Measurements from ENCODE around the gene GPC3. TPM values are rescaled to one million over a fixed set of nuclear protein-coding genes. Genes with fewer than 3 reads are reported as not detected.

The GPC3 gene
- total and polyA plus RNA-seq, 2 experiments from 2014 or later, result 36.8 to 60.1 TPM

- TF ChIP-seq, protein P1, sequence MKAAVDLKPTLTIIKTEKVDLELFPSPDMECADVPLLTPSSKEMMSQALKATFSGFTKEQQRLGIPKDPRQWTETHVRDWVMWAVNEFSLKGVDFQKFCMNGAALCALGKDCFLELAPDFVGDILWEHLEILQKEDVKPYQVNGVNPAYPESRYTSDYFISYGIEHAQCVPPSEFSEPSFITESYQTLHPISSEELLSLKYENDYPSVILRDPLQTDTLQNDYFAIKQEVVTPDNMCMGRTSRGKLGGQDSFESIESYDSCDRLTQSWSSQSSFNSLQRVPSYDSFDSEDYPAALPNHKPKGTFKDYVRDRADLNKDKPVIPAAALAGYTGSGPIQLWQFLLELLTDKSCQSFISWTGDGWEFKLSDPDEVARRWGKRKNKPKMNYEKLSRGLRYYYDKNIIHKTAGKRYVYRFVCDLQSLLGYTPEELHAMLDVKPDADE (IDR thresholded peaks at IDR 0.05), result no peak
Measured at GRCh38 chrX:133638285-133638684, 347.1 kb downstream of the GPC3 start (continued).

GRCh38 chrX:133637765-133638164 lies 347.6 kb downstream of the GPC3 start:
- no peak overlapping the region for H2AFZ ChIP-seq
- no peaks in the 10 kb centered on the region for H3K36me3 ChIP-seq (ENCODE audit: insufficient read depth)
- H4K20me1 ChIP-seq (replicated peaks; ENCODE audit: insufficient read depth), result no peaks in the 10 kb centered on the region
- Mint-ChIP-seq H3K4me1 (peaks cover 44% of the 10 kb centered on the region), H3K27ac (no peak overlapping the region), H3K27me3 (ENCODE audit: insufficient read depth, low read depth, poor library complexity) (no peaks in the 10 kb centered on the region), H3K36me3 (ENCODE audit: low read depth) (no peaks in the 10 kb centered on the region), H3K9me3 (no peaks in the 10 kb centered on the region), H3K4me3 (no peak overlapping the region)
- H3F3A ChIP-seq (replicated peaks; ENCODE audit: low read depth), result no peaks in the 10 kb centered on the region
- no peaks in the 10 kb centered on the region for H3K9me2 ChIP-seq (ENCODE audit: insufficient read depth)
- no peak overlapping the region for H3K4me3 ChIP-seq
- H3K4me2 ChIP-seq, result no peak overlapping the region
- no peaks in the 10 kb centered on the region for H3K27me3 ChIP-seq (ENCODE audit: insufficient read depth)
- no peaks in the 10 kb centered on the region for H3K79me2 ChIP-seq (replicated peaks; ENCODE audit: insufficient read depth)
- peaks cover 18% of the 10 kb centered on the region for H3K4me1 ChIP-seq (ENCODE audit: insufficient read depth)
- no peak for ATAC-seq
- no peak for DNase-seq (ENCODE audit: low spot score)
- TF ChIP-seq ZNF462 (CRISPR knock-in tag; IDR thresholded peaks at IDR 0.05) (no peak), POLR2AphosphoS5 (IDR thresholded peaks at IDR 0.05; ENCODE audit: low read depth) (no peak)
- TF ChIP-seq, protein P2, sequence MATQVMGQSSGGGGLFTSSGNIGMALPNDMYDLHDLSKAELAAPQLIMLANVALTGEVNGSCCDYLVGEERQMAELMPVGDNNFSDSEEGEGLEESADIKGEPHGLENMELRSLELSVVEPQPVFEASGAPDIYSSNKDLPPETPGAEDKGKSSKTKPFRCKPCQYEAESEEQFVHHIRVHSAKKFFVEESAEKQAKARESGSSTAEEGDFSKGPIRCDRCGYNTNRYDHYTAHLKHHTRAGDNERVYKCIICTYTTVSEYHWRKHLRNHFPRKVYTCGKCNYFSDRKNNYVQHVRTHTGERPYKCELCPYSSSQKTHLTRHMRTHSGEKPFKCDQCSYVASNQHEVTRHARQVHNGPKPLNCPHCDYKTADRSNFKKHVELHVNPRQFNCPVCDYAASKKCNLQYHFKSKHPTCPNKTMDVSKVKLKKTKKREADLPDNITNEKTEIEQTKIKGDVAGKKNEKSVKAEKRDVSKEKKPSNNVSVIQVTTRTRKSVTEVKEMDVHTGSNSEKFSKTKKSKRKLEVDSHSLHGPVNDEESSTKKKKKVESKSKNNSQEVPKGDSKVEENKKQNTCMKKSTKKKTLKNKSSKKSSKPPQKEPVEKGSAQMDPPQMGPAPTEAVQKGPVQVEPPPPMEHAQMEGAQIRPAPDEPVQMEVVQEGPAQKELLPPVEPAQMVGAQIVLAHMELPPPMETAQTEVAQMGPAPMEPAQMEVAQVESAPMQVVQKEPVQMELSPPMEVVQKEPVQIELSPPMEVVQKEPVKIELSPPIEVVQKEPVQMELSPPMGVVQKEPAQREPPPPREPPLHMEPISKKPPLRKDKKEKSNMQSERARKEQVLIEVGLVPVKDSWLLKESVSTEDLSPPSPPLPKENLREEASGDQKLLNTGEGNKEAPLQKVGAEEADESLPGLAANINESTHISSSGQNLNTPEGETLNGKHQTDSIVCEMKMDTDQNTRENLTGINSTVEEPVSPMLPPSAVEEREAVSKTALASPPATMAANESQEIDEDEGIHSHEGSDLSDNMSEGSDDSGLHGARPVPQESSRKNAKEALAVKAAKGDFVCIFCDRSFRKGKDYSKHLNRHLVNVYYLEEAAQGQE (IDR thresholded peaks at IDR 0.05; ENCODE audit: unreplicated experiment), result no peak
- H3K27ac ChIP-seq (ENCODE audit: low read depth), result no peak overlapping the region

All from GM23338 (cell line).